SU-DHL-6 (cell line): ENCODE measurements around the gene GIMAP8.

ENCODE experiments used
- EZH2phosphoT487 ChIP-seq: fragments of 200-600 bp; sonication (generic), shearing (Covaris generic); conservative IDR thresholded peaks from 2 replicates; pipeline ENCODE4 v1.6.1; 2018; ENCODE audit warnings: mild to moderate bottlenecking, antibody characterized with exemption, low read length, moderate library complexity, mixed read lengths
- TF ChIP-seq, protein P1 (sequence below): fragments of 200-600 bp; sonication (generic); IDR thresholded peaks from one replicate; pipeline ENCODE4 v1.5.1; 2017; ENCODE audit warnings: antibody characterized with exemption, mild to moderate bottlenecking, low read length, moderate library complexity; ENCODE audit not compliant: insufficient read depth, poor library complexity, severe bottlenecking

- TF ChIP-seq, protein P1, sequence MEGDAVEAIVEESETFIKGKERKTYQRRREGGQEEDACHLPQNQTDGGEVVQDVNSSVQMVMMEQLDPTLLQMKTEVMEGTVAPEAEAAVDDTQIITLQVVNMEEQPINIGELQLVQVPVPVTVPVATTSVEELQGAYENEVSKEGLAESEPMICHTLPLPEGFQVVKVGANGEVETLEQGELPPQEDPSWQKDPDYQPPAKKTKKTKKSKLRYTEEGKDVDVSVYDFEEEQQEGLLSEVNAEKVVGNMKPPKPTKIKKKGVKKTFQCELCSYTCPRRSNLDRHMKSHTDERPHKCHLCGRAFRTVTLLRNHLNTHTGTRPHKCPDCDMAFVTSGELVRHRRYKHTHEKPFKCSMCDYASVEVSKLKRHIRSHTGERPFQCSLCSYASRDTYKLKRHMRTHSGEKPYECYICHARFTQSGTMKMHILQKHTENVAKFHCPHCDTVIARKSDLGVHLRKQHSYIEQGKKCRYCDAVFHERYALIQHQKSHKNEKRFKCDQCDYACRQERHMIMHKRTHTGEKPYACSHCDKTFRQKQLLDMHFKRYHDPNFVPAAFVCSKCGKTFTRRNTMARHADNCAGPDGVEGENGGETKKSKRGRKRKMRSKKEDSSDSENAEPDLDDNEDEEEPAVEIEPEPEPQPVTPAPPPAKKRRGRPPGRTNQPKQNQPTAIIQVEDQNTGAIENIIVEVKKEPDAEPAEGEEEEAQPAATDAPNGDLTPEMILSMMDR, result no peak
- TF ChIP-seq EZH2phosphoT487, result no peak
Observed at GRCh38 chr7:150409300-150410030, 41.0 kb upstream of the GIMAP8 start.
